ENCODE data around the gene EYS. TPM values are rescaled to one million over a fixed set of nuclear protein-coding genes. Genes with fewer than 3 reads are reported as not detected.

EYS gene
- total RNA-seq, 1 experiment from 2014 or later = not detected

- DNase-seq = no peak
- H3K27me3 ChIP-seq (ENCODE audit: insufficient read depth, low read length) = no peaks in the 10 kb centered on the region
- H4K8ac ChIP-seq (replicated peaks; ENCODE audit: insufficient read length, low read depth, low read length) = no peak overlapping the region
- no peaks in the 10 kb centered on the region for H3K4me1 Mint-ChIP-seq
- H4K20me1 ChIP-seq (ENCODE audit: control insufficient read depth, insufficient read depth, insufficient read length) = no peaks in the 10 kb centered on the region
- no peak overlapping the region for H4K5ac ChIP-seq (ENCODE audit: insufficient read length, low read depth, low read length)
- H3K9ac ChIP-seq (ENCODE audit: extremely low read depth, insufficient read length, low read length) = no peak overlapping the region
- H2BK20ac ChIP-seq (ENCODE audit: low read depth, low read length, poor library complexity, severe bottlenecking) = no peak overlapping the region
- no peak overlapping the region for H3T11ph ChIP-seq (ENCODE audit: low read length)
- H3K56ac ChIP-seq (ENCODE audit: insufficient read length, low read depth, low read length) = no peak overlapping the region
- H4K91ac ChIP-seq (ENCODE audit: insufficient read length, low read depth, low read length) = no peak overlapping the region
- H3K27me3 Mint-ChIP-seq (ENCODE audit: low read depth) = no peaks in the 10 kb centered on the region
- H3K79me1 ChIP-seq (ENCODE audit: insufficient read depth, low read depth, low read length, poor library complexity, severe bottlenecking) = no peaks in the 10 kb centered on the region
- H3K4me3 Mint-ChIP-seq = no peak overlapping the region
- H3K9me3 ChIP-seq (ENCODE audit: control insufficient read depth, low read depth, low read length) = no peaks in the 10 kb centered on the region
- H2BK15ac ChIP-seq (ENCODE audit: low read depth, low read length) = no peak overlapping the region
- H3K27ac ChIP-seq (ENCODE audit: insufficient read length, low read depth, low read length) = no peak overlapping the region
- H3K27ac Mint-ChIP-seq = no peak overlapping the region
- TF ChIP-seq CTCF (conservative IDR thresholded peaks at IDR 0.05) = no peak
- no peak overlapping the region for H2BK12ac ChIP-seq (ENCODE audit: insufficient read length, low read depth, low read length)
- H3K9me3 Mint-ChIP-seq = no peaks in the 10 kb centered on the region
- H2AK5ac ChIP-seq (ENCODE audit: insufficient read length, low read length) = no peak overlapping the region
- H3K79me2 ChIP-seq (ENCODE audit: insufficient read depth, low read length) = no peaks in the 10 kb centered on the region
- H2BK5ac ChIP-seq (ENCODE audit: insufficient read length, low read length) = no peak overlapping the region
- H2BK120ac ChIP-seq (ENCODE audit: low read depth, low read length, poor library complexity, severe bottlenecking) = no peak overlapping the region
- no peaks in the 10 kb centered on the region for H3K23me2 ChIP-seq (ENCODE audit: insufficient read length, low read depth, low read length, poor library complexity, severe bottlenecking)
- H3K4me1 ChIP-seq (ENCODE audit: insufficient read depth, low read length) = no peaks in the 10 kb centered on the region
- H2AFZ ChIP-seq (ENCODE audit: low read length) = no peak overlapping the region
- H3K4me2 ChIP-seq (ENCODE audit: insufficient read depth, insufficient read length, low read length) = no peak overlapping the region
- H3K18ac ChIP-seq (ENCODE audit: insufficient read length, low read depth, low read length) = no peak overlapping the region
- no peak overlapping the region for H3K14ac ChIP-seq (ENCODE audit: insufficient read depth, low read length)
- WGBS (ENCODE audit: extremely low coverage, insufficient read length, low lambda C conversion rate) = no CpG with 5 or more reads among the region's 2 CpGs
- H3K4ac ChIP-seq (ENCODE audit: low read depth, low read length) = no peak overlapping the region
- H3K23ac ChIP-seq (ENCODE audit: insufficient read length, low read depth, low read length) = no peak overlapping the region
- no peaks in the 10 kb centered on the region for H3K36me3 Mint-ChIP-seq (ENCODE audit: insufficient read depth in 1 of 3, low read depth in 3 of 3)
Observed at GRCh38 chr6:65052626-65053025, 654.4 kb downstream of the EYS start.
